ENCODE results near the gene SPHK2.

The SPHK2 gene

DNA sequence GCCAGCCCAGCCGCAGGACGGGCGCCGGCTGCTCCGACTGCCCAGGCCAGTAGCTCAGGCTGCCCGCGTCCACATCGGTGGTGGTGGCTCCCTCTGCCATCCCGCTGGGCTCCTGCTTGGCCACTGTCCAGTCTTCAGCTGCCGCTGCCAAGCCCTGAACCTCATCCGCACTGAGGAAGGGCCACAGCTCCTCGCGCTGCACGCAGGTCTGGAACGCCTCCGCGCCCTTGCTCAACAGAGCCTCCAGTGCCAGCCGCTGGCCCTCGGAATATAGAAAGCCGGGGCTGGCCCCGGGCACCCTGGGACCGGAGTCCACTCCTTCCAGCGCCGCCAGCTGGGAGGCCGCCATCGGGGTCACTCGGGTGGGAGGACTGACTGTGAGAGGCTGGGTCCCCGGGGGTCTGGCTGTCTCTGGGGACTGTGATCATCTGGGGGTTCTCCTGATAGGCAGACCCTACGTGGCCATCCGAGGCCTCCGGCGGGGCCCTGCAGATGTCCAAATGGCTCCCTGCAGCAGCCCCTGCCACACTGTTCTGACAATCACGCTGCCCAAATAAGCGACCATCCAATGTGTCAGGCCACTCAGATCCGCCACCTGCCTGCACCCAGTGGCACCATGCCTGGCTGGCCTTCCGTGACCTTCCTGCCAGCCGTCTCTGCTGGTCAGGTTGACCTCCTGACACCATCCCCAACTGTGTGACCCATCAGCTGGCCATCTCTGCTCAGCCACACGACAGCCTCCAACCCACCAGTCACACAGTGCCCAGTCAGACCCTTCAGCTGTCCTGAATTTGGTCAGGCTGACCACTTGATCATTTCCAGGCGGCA, 6.1 kb upstream of the SPHK2 start:
- Mint-ChIP-seq H3K27me3 (no peaks in the 10 kb centered on the region), H3K27ac (peak overlapping the region; percentile 92), H3K4me3 (peak overlapping the region in 1 of 2 donors; percentile 39), H3K36me3 (peaks cover 45 to 58% of the 10 kb centered on the region in 2 donors), H3K4me1 (peaks cover 35 to 41% of the 10 kb centered on the region in 2 donors), H3K9me3 (no peaks in the 10 kb centered on the region)
- no peak for DNase-seq
- ATAC-seq (replicated peaks), result peak in 1 of 2 donors; percentile 2

DNA sequence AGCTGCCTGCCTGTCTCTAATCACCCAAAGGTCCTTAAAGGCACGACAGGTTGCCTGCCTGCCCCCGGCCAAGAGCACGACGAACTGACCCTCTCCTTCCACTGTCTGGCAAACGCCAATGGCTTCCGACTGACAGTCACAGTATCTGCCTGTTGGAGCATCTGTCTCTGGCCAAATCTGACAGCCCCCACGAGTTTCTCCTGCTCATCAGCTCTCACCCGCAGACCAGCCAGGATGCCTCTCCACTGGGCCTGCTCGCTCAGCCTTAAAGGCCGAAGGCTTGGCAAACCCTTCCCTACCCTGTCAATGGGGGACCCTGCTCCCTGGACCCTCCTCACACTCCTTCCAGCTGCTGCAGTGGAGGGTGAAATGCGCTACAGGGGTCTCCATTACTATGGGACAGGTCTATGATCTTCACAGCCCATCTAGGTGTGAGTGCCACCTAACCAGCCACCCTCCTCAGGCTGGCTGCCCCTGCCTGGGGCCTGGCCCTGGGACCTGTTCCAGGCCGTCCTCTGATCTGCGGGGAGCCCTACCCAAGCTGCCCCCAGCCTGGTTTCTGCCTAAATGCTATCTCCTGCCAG, 5.4 kb upstream of the SPHK2 start:
- Mint-ChIP-seq H3K4me3 (peak overlapping the region in 1 of 2 donors; percentile 39), H3K36me3 (peaks cover 52 to 65% of the 10 kb centered on the region in 2 donors)

DNA sequence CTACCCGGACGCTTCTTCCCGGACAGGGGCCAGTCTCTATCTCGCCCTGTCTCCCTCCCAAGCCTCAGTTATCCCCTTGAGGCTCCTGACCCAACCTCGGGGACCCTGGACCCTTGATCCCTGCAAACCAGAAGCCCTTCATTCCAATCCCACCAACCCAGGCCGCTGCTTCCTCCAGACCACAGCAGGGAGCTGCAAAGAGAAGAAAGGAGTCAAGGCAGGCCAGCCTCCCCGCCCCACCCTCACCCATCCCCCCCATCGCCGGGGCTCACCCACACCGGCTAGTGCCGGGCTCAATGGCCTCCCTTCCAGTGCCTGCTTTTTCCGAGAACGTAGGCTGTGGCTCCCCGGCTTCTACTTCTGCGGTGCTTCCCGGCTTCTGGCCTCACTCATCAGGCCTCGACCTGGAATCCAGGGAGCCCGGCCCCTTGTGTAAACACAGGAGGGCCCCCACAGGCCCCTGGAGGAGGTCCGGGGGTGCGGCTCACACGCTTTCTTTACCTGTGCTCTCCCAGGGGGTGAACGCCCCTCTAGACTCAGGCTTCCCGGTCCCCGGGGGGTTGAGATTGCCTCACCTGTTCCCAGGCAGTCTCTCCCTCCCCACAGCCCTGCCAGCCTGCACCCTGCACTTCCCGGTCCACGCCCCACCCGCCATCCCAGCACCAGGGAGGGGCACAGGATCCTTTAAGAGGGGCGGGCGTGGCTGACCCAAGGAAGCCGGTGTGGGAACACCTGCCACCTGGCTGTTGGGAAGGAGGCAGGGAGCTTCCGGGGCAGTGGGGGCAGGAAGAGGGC, 4.7 kb upstream of the SPHK2 start, which contains the start of gene FAM83E:
Gene FAM83E, minus strand, starts transcription at position 641 of the 795 bp plus-strand sequence. CDS start 1,704 bp downstream, outside the sequence.
- no peak for DNase-seq
- H3K4me1 Mint-ChIP-seq, result peaks cover 31 to 38% of the 10 kb centered on the region in 2 donors
- H3K9me3 Mint-ChIP-seq, result no peaks in the 10 kb centered on the region
- H3K36me3 Mint-ChIP-seq, result peaks cover 55 to 68% of the 10 kb centered on the region in 2 donors
- no peaks in the 10 kb centered on the region for H3K27me3 Mint-ChIP-seq
- no peak for ATAC-seq (replicated peaks)
- peak within 1 kb of the TSS; percentile 92 for H3K27ac Mint-ChIP-seq
- H3K4me3 Mint-ChIP-seq, result peak within 1 kb of the TSS; percentile 48 to 99

More for the DNA sequence above, 5.4 kb upstream of the SPHK2 start:
- Mint-ChIP-seq H3K4me1 (peaks cover 31 to 41% of the 10 kb centered on the region in 2 donors), H3K27ac (peak overlapping the region; percentile 92), H3K9me3 (no peaks in the 10 kb centered on the region), H3K27me3 (no peaks in the 10 kb centered on the region)
- peak; percentile 6 to 18 for ATAC-seq (replicated peaks)
- DNase-seq, result no peak

DNA sequence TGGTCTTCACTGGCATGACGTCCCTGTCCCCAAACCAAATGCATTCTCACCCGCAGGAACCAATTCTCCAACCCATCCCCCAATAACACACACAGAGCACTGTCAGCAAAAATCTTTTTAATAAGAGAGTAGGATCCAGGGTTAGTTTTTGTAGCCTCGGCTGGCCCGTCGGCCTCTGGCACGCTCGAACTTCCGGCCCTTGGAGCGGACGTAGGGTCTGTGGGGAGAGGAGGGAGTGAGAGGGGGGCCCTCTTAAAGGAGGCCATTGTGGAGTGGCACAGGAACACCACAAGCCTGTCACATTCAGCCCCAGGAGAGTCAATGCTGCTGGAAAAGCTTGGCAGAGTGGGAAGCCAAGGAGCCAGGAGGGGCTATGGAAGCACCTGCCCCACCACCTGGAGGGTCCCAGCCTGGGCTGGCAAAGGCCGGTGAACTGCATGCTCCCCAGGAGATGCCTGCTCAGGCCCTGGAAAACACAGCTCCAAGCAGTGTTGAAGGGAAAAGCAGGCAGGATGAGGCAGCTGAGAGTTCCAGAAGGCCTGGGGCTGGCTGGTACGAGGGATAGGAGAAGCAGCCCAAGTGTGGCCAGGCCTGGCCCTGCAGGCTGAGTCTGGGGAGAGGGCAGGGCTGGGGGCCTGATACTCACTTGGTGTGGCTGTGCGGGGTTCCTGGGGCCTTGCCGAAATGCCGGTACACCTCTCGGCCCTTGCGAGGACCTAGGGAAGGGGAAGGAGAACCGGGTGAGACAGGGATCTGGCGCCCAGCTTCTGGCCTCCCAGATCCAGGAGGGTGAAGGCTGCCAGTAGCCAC, 3.9 kb upstream of the SPHK2 start:
- H3K27ac Mint-ChIP-seq, result peak overlapping the region; percentile 92
- H3K27me3 Mint-ChIP-seq, result no peaks in the 10 kb centered on the region
- no peaks in the 10 kb centered on the region for H3K9me3 Mint-ChIP-seq
- peak overlapping the region; percentile 48 to 70 for H3K4me3 Mint-ChIP-seq
- ATAC-seq (replicated peaks) (no peak), DNase-seq (no peak)
- H3K4me1 Mint-ChIP-seq, result peaks cover 37 to 45% of the 10 kb centered on the region in 2 donors
- peaks cover 56 to 70% of the 10 kb centered on the region in 2 donors for H3K36me3 Mint-ChIP-seq

DNA sequence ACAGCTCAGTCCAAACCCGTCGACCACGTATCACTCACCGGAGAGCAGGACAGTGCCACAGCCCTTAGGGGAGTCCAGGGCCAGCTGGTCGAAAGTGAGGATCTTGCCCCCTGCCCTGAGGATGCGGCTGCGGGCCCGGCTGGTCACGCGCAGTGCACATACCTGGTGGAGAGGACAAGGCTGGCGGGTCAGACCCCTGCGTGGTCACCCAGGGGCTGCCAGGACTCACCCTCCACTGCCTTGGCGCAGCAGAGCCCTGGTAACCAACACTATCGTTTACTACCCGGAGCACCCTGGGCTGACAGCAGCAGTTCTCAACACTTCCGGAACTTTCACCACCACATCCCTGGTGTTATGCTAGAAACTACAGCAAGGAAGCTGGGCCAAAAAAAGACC, 3.3 kb upstream of the SPHK2 start:
- ATAC-seq (replicated peaks), result no peak
- H3K4me1 Mint-ChIP-seq, result peaks cover 34 to 45% of the 10 kb centered on the region in 2 donors
- peaks cover 56 to 66% of the 10 kb centered on the region in 2 donors for H3K36me3 Mint-ChIP-seq
- H3K27me3 Mint-ChIP-seq, result no peaks in the 10 kb centered on the region
- DNase-seq, result no peak
- H3K27ac Mint-ChIP-seq, result peak overlapping the region; percentile 92
- H3K9me3 Mint-ChIP-seq, result no peaks in the 10 kb centered on the region
- peak overlapping the region; percentile 89 to 99 for H3K4me3 Mint-ChIP-seq

GRCh38 chr19:48616491-48617056, 2.7 kb upstream of the SPHK2 start:
- DNase-seq, result no peak
- H3K4me1 Mint-ChIP-seq, result peaks cover 37 to 49% of the 10 kb centered on the region in 2 donors
- no peak for ATAC-seq (replicated peaks)
- H3K9me3 Mint-ChIP-seq, result no peaks in the 10 kb centered on the region
- no peaks in the 10 kb centered on the region for H3K27me3 Mint-ChIP-seq
- H3K36me3 Mint-ChIP-seq, result peaks cover 60 to 70% of the 10 kb centered on the region in 2 donors
- H3K27ac Mint-ChIP-seq, result peak overlapping the region; percentile 92
- peak overlapping the region; percentile 89 to 99 for H3K4me3 Mint-ChIP-seq

DNA sequence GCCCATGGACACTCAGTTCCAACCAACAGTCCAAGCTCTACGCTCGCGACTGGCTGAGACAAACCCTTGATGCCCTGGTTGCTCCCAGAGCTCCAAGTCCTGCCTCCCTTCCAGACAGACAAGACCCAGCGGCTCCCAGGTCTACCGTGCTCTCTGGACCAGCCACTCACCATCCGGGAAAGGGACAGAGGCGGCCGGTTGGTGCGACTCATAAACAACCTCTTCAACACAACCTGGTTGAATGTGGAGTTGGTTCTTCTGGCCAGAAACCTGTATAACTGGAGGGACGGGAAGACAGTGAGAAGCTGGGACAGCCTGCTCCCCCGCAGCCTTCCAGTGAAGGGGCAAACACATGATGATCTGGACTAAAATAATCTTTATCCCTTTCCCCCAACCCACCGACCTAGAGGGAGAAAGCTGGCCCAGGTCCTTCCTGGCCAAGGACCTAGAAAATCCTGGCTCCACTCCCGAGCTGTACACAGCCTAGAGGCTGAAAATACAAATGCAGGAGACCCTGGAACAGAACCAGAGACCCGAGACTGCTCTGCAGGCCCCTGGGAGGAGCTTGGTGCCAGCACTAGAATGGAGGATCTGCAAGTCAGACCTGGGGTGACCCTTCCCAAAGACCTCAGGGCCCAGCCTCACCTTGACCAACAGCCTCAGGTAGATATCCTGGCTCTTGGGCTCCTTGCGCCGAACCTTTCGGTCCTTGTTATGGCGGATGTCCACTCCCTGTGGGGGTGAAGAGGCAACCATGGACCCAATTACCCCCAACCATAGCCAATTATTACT, 2.0 kb upstream of the SPHK2 start:
- H3K9me3 Mint-ChIP-seq, result no peaks in the 10 kb centered on the region
- H3K4me1 Mint-ChIP-seq, result peaks cover 41 to 56% of the 10 kb centered on the region in 2 donors
- DNase-seq (no peak), ATAC-seq (replicated peaks) (no peak)
- no peaks in the 10 kb centered on the region for H3K27me3 Mint-ChIP-seq
- H3K27ac Mint-ChIP-seq, result peak overlapping the region; percentile 100
- peak overlapping the region; percentile 89 to 99 for H3K4me3 Mint-ChIP-seq
- H3K36me3 Mint-ChIP-seq, result peaks cover 56 to 67% of the 10 kb centered on the region in 2 donors

DNA sequence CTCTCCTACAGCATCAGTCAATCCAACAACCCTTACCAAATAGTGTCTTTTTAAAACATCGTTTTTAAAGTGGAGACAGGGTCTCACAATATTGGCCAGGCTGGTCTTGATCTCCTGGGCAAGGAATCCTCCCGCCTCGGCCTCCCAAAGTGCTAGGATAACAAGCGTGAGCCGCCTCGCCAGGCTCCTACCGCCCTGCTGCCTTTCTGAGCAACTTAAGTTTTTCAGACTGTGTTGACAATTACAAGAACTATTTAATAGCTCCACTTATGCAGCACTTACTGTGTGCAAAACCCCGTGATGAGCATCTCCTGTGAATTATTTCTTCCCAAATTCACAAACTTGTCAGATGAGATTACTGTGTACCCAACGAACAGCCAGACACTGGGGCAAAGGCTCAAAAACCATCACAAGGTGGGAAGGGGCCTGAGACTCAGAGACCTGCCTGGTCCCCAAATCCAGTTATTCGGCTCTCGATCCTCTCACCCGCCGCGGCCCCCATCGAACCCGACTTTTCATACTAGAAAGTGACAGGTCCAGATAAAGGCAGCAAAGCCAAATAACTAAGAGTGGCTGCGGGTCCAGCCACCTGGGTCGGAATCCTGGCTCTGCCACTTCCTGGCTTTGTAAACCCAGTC, 909 bp upstream of the SPHK2 start:
- Mint-ChIP-seq H3K9me3 (no peaks in the 10 kb centered on the region), H3K27ac (peak overlapping the region; percentile 100), H3K27me3 (no peaks in the 10 kb centered on the region), H3K36me3 (peaks cover 58 to 71% of the 10 kb centered on the region in 2 donors), H3K4me1 (peaks cover 44 to 65% of the 10 kb centered on the region in 2 donors), H3K4me3 (peak overlapping the region; percentile 89 to 99)
- no peak for DNase-seq
- no peak for ATAC-seq (replicated peaks)

DNA sequence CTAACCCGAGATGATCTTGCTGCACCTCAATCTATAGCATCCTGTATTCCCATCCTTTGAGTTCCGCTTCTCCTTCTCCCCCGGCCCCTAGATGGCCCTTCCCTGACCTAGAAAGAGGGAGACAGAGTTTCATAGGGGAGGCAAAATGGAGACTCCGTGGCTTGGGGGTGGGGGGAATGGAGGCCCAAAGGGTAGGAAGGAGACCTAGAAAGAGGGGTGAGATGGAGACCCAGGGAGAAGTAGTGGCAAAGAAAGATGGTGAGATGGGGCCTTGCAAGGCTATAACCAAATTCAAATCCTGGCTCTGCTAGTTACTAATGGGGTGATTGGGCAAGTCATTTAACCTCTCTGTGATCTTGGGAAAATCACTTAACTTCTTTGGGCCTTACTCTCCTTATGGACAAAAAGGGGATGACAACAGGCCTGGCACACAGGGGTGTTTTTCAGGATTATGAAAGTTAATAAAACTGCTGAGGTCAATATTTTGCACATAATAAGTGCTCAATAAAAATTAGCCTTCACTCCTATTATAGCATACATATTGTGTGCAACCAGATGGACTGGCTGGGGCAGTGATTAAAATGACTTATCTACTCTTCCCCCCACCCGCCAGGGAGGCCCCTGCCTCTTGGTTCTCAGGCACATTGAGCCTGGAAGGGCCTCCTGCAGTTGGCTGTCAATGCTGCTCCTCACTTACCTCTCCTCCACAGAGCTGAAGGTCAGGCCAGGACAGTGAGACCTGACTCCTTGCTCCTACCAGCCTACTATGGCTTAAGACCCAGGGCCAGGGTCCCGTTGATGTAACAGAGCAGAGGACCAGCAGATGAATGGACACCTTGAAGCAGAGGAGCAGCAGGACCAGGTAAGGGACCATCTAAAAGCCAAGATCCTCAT, 633 bp downstream of the SPHK2 start:
- ATAC-seq (replicated peaks) (no peak), DNase-seq (no peak)
- Mint-ChIP-seq H3K9me3 (no peaks in the 10 kb centered on the region), H3K4me1 (peaks cover 46 to 80% of the 10 kb centered on the region in 2 donors), H3K4me3 (peak overlapping the region; percentile 89 to 99), H3K27ac (peak overlapping the region; percentile 100), H3K36me3 (peaks cover 55 to 63% of the 10 kb centered on the region in 2 donors), H3K27me3 (no peaks in the 10 kb centered on the region)

GRCh38 chr19:48623556-48624066, 4.3 kb downstream of the SPHK2 start:
- Mint-ChIP-seq H3K27me3 (no peaks in the 10 kb centered on the region), H3K4me1 (peaks cover 48 to 72% of the 10 kb centered on the region in 2 donors), H3K36me3 (peaks cover 24 to 30% of the 10 kb centered on the region in 2 donors), H3K27ac (peak overlapping the region; percentile 94), H3K4me3 (peak overlapping the region; percentile 87), H3K9me3 (no peaks in the 10 kb centered on the region)
- DNase-seq, result no peak
- no peak for ATAC-seq (replicated peaks)

- H3K9me3 Mint-ChIP-seq, result no peaks in the 10 kb centered on the region
- peak overlapping the region; percentile 87 for H3K4me3 Mint-ChIP-seq
- DNase-seq (peak; percentile 95), ATAC-seq (replicated peaks) (peak; percentile 78 to 81)
- no peaks in the 10 kb centered on the region for H3K27me3 Mint-ChIP-seq
- peaks cover 21 to 29% of the 10 kb centered on the region in 2 donors for H3K36me3 Mint-ChIP-seq
- peaks cover 48 to 69% of the 10 kb centered on the region in 2 donors for H3K4me1 Mint-ChIP-seq
- peak overlapping the region; percentile 94 for H3K27ac Mint-ChIP-seq
Observed at GRCh38 chr19:48624067-48624594, 4.8 kb downstream of the SPHK2 start.

Measured in stimulated activated naive B cell treated with anti-CD40 and anti-IgM and Interleukin-4, amounts not matched to agents 10 μg/mL and 1 μg/mL and 100 μg/mL, for 72 hours (primary cell).